WTC11 (cell line): ENCODE measurements around the gene EGFR. TPM values are rescaled to one million over a fixed set of nuclear protein-coding genes. Genes with fewer than 3 reads are reported as not detected.

Source experiments
- ATAC-seq: fragments of 200-7000 bp; cut with Tn5 transposase; 2 replicates; pipeline ENCODE4 v1.10.0; 2021; ENCODE audit warnings: mild to moderate bottlenecking, moderate library complexity
- CTCF ChIA-PET: fragments of 300-600 bp; sonication (Branson Sonifier 250); formaldehyde crosslinking; loops from one replicate; lab custom pipeline; 2021; ENCODE audit warnings: antibody characterized with exemption; lab: Charles Lee
- POLR2A ChIA-PET: fragments of 350-600 bp; sonication (Branson Sonifier 250); formaldehyde crosslinking; loops from one replicate; lab custom pipeline; 2021; ENCODE audit warnings: antibody characterized with exemption; lab: Charles Lee
- DNase-seq: peaks from one replicate; pipeline ENCODE4 v3.0.0; 2021; ENCODE audit warnings: low spot score
- H3K27ac Mint-ChIP-seq: 2 replicates; pipeline ENCODE4 v1.8.0; 2021; ENCODE audit warnings: mixed read lengths
- H3K27me3 Mint-ChIP-seq: 2 replicates; pipeline ENCODE4 v1.8.0; 2021; ENCODE audit warnings: low read depth, mild to moderate bottlenecking, moderate library complexity, mixed read lengths
- H3K36me3 Mint-ChIP-seq: 2 replicates; pipeline ENCODE4 v1.8.0; 2021; ENCODE audit warnings: mixed read lengths
- H3K4me1 Mint-ChIP-seq: 2 replicates; pipeline ENCODE4 v1.8.0; 2022; ENCODE audit warnings: mixed read lengths
- H3K4me3 Mint-ChIP-seq: 2 replicates; pipeline ENCODE4 v1.8.0; 2021; ENCODE audit warnings: mild to moderate bottlenecking, moderate library complexity, mixed read lengths
- H3K9me3 Mint-ChIP-seq: 2 replicates; pipeline ENCODE4 v1.8.0; 2021; ENCODE audit warnings: mixed read lengths
- CREB1 ChIP-seq: sonication (generic); formaldehyde crosslinking; IDR thresholded peaks from 2 replicates; pipeline ENCODE4 v1.8.0; 2023; ENCODE audit warnings: mild to moderate bottlenecking, missing genetic modification reagents
- CREM ChIP-seq: sonication (generic); formaldehyde crosslinking; IDR thresholded peaks from 2 replicates; pipeline ENCODE4 v1.8.1; 2022; ENCODE audit warnings: mild to moderate bottlenecking, missing genetic modification reagents, moderate library complexity
- FOXJ3 ChIP-seq: sonication (generic); formaldehyde crosslinking; IDR thresholded peaks from 2 replicates; pipeline ENCODE4 v1.9.0; 2021; ENCODE audit warnings: missing genetic modification reagents, mild to moderate bottlenecking, borderline replicate concordance
- GABPB1 ChIP-seq: sonication (generic); formaldehyde crosslinking; IDR thresholded peaks from 2 replicates; pipeline ENCODE4 v1.8.1; 2023; ENCODE audit warnings: mild to moderate bottlenecking, missing genetic modification reagents
- MYBL2 ChIP-seq: sonication (generic); formaldehyde crosslinking; IDR thresholded peaks from 2 replicates; pipeline ENCODE4 v1.8.1; 2023; ENCODE audit warnings: mild to moderate bottlenecking, moderate library complexity, missing genetic modification reagents
- NFATC4 ChIP-seq: fragments of 250-450 bp; sonication (Bioruptor Pico); IDR thresholded peaks from 2 replicates; pipeline ENCODE4 v1.9.0; 2021; ENCODE audit warnings: mild to moderate bottlenecking
- SP1 ChIP-seq: sonication (generic); formaldehyde crosslinking; conservative IDR thresholded peaks from 2 replicates; pipeline ENCODE4 v1.8.1; 2022; ENCODE audit warnings: missing genetic modification reagents
- TP53 ChIP-seq: sonication (generic); formaldehyde crosslinking; IDR thresholded peaks from 2 replicates; pipeline ENCODE4 v1.8.1; 2023; ENCODE audit warnings: mild to moderate bottlenecking, missing genetic modification reagents
- ZNF138 ChIP-seq: sonication (generic); formaldehyde crosslinking; conservative IDR thresholded peaks from 2 replicates; pipeline ENCODE4 v1.8.1; 2022; ENCODE audit warnings: mild to moderate bottlenecking, moderate library complexity, missing genetic modification reagents
- ZNF423 ChIP-seq: fragments of 250-450 bp; sonication (Bioruptor Pico); IDR thresholded peaks from 2 replicates; pipeline ENCODE4 v2.1.2; 2022; ENCODE audit warnings: mild to moderate bottlenecking, moderate library complexity
- total RNA-seq: library from RNA; stranded (reverse); gene quantifications from 3 replicates; pipeline ENCODE4 v1.2.3, GENCODE V29; 2021
- TF ChIP-seq, protein P1 (sequence below): sonication (generic); formaldehyde crosslinking; IDR thresholded peaks from 2 replicates; pipeline ENCODE4 v1.8.1; 2023; ENCODE audit warnings: mild to moderate bottlenecking, missing genetic modification reagents, borderline replicate concordance
- TF ChIP-seq, protein P2 (sequence below): sonication (generic); formaldehyde crosslinking; IDR thresholded peaks from 2 replicates; pipeline ENCODE4 v1.8.1; 2023; ENCODE audit warnings: mild to moderate bottlenecking, missing genetic modification reagents, moderate library complexity
- TF ChIP-seq, protein P3 (sequence below): sonication (generic); formaldehyde crosslinking; IDR thresholded peaks from 2 replicates; pipeline ENCODE4 v1.8.0; 2022; ENCODE audit warnings: mild to moderate bottlenecking, missing genetic modification reagents
- TF ChIP-seq, protein P4 (sequence below): sonication (generic); formaldehyde crosslinking; IDR thresholded peaks from 2 replicates; pipeline ENCODE4 v1.8.1; 2022; ENCODE audit warnings: low read depth, missing genetic modification reagents, borderline replicate concordance
- TF ChIP-seq, protein P5 (sequence below): sonication (generic); formaldehyde crosslinking; IDR thresholded peaks from 2 replicates; pipeline ENCODE4 v1.8.1; 2022; ENCODE audit warnings: low read depth, mild to moderate bottlenecking, moderate library complexity, missing genetic modification reagents, borderline replicate concordance
- TF ChIP-seq, protein P6 (sequence below): sonication (generic); formaldehyde crosslinking; IDR thresholded peaks from 2 replicates; pipeline ENCODE4 v1.8.0; 2023; ENCODE audit warnings: missing genetic modification reagents
- TF ChIP-seq, protein P7 (sequence below): sonication (generic); formaldehyde crosslinking; IDR thresholded peaks from 2 replicates; pipeline ENCODE4 v1.8.1; 2023; ENCODE audit warnings: mild to moderate bottlenecking, missing genetic modification reagents, moderate library complexity

The EGFR gene
- total RNA-seq, 1 experiment from 2014 or later, result 5.9 TPM

DNA sequence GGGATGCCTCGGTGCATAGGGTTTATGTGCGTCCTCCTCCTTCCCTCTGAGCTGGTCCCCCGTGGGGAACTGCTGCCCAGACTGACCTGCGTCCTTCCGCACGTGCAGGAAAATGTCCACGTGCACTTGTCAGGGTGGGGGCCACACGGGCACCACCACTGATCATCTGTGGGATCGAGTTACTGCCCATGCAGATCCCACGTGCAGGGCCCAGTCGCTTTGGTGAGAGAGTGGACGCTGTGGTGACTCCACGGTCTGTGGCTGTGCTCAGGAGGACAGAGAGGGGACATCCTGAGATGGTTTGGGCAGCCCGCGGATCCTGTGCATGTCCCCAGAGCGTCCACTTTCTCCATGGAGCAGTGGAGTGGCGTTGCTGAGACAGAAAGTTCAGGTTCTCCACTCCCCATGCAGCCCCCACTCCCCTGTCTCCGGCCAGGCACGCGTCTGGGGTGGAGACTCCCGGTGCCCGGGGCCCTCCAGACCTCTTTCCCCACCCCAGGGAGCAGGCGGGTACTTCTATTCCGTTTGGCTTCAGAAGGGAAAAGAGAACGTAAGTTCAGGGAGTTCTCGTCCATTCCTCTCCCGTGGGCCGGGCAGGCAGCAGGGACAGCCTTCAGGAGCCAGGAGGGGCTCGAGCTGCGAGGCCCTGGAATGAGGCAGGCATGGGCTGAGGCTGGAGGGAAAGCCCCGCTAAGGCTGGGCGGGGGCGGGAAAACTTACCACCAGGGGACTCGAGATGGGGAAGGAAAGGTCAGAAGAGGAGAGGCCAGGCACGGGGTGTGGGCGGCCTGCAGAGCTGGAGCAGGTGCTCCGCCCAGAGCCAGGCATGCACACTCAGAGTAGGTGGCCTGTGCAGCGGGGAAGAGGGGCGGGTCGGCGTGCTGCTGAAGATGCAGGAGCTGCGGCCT, 59.9 kb downstream of the EGFR start:
- no peak for TF ChIP-seq NFATC4
- TF ChIP-seq, protein P1, sequence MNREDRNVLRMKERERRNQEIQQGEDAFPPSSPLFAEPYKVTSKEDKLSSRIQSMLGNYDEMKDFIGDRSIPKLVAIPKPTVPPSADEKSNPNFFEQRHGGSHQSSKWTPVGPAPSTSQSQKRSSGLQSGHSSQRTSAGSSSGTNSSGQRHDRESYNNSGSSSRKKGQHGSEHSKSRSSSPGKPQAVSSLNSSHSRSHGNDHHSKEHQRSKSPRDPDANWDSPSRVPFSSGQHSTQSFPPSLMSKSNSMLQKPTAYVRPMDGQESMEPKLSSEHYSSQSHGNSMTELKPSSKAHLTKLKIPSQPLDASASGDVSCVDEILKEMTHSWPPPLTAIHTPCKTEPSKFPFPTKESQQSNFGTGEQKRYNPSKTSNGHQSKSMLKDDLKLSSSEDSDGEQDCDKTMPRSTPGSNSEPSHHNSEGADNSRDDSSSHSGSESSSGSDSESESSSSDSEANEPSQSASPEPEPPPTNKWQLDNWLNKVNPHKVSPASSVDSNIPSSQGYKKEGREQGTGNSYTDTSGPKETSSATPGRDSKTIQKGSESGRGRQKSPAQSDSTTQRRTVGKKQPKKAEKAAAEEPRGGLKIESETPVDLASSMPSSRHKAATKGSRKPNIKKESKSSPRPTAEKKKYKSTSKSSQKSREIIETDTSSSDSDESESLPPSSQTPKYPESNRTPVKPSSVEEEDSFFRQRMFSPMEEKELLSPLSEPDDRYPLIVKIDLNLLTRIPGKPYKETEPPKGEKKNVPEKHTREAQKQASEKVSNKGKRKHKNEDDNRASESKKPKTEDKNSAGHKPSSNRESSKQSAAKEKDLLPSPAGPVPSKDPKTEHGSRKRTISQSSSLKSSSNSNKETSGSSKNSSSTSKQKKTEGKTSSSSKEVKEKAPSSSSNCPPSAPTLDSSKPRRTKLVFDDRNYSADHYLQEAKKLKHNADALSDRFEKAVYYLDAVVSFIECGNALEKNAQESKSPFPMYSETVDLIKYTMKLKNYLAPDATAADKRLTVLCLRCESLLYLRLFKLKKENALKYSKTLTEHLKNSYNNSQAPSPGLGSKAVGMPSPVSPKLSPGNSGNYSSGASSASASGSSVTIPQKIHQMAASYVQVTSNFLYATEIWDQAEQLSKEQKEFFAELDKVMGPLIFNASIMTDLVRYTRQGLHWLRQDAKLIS (CRISPR knock-in tag), result no peak
- no peaks in the 10 kb centered on the region for H3K36me3 Mint-ChIP-seq
- CTCF ChIA-PET, result no interaction called here
- no peaks in the 10 kb centered on the region for H3K27me3 Mint-ChIP-seq
- ATAC-seq, result peak; percentile 90
- no peak overlapping the region for H3K4me3 Mint-ChIP-seq
- peak; percentile 58 for DNase-seq
- POLR2A ChIA-PET, result no interaction called here
- peaks cover 12% of the 10 kb centered on the region for H3K4me1 Mint-ChIP-seq
- 0 out of 2 replicates have a peak, but pooled peaks cover 3% of the 10 kb centered on the region for H3K9me3 Mint-ChIP-seq
- H3K27ac Mint-ChIP-seq, result peak overlapping the region; percentile 34; the same call in 1 of the 2 replicates

DNA sequence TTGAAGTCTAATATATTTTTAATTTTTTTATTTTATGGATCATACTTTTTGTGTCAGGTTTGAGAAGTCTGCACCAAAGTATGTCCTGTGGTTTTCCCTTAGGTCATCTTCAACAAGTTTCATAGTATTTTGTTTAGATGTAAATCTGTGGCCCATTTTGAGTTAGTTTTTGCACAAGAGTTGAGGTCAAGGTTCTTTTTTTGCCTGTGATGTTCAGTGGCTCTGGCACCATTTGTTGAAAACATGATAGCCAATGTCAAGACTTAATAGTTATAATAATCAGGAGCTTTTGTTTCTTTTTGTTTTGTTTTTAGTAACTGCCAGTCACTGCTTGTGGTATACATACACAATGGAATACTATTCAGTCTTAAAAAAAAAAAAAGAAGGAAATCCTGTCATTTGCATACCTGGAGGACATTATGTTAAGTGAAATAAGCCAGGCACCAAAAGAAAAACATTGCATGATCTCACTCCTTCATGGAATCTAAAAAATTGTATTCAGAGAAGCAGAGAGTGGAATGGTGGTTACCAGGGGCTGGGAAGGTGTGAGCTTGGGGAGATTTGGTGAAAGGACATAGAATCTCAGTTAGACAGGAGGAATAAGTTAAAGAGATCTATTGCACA, 61.3 kb downstream of the EGFR start:
- H3K27ac Mint-ChIP-seq, result no peak overlapping the region
- CTCF ChIA-PET, result interaction anchor here (1.5 kb wide), 1 partner anchor 170 kb away, joined by 4 read pairs; no protein-coding TSS in a partner anchor
- POLR2A ChIA-PET, result no interaction called here

More for the DNA sequence above, 61.3 kb downstream of the EGFR start:
- DNase-seq (no peak), ATAC-seq (no peak)
- no peak overlapping the region for H3K4me3 Mint-ChIP-seq
- no peaks in the 10 kb centered on the region for H3K27me3 Mint-ChIP-seq
- 0 out of 2 replicates have a peak, but pooled peaks cover 4% of the 10 kb centered on the region for H3K9me3 Mint-ChIP-seq
- H3K4me1 Mint-ChIP-seq, result peaks cover 20% of the 10 kb centered on the region
- no peak for TF ChIP-seq CREB1
- TF ChIP-seq, protein P2, sequence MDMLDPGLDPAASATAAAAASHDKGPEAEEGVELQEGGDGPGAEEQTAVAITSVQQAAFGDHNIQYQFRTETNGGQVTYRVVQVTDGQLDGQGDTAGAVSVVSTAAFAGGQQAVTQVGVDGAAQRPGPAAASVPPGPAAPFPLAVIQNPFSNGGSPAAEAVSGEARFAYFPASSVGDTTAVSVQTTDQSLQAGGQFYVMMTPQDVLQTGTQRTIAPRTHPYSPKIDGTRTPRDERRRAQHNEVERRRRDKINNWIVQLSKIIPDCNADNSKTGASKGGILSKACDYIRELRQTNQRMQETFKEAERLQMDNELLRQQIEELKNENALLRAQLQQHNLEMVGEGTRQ (CRISPR knock-in tag), result no peak
- TF ChIP-seq, protein P3, sequence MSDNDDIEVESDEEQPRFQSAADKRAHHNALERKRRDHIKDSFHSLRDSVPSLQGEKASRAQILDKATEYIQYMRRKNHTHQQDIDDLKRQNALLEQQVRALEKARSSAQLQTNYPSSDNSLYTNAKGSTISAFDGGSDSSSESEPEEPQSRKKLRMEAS (CRISPR knock-in tag), result no peak
- TF ChIP-seq TP53, result no peak
- TF ChIP-seq CREM, result no peak
- TF ChIP-seq GABPB1 (CRISPR knock-in tag), result no peak
- TF ChIP-seq, protein P4, sequence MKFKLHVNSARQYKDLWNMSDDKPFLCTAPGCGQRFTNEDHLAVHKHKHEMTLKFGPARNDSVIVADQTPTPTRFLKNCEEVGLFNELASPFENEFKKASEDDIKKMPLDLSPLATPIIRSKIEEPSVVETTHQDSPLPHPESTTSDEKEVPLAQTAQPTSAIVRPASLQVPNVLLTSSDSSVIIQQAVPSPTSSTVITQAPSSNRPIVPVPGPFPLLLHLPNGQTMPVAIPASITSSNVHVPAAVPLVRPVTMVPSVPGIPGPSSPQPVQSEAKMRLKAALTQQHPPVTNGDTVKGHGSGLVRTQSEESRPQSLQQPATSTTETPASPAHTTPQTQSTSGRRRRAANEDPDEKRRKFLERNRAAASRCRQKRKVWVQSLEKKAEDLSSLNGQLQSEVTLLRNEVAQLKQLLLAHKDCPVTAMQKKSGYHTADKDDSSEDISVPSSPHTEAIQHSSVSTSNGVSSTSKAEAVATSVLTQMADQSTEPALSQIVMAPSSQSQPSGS (CRISPR knock-in tag), result no peak
- TF ChIP-seq ZNF138 (CRISPR knock-in tag), result no peak
- TF ChIP-seq FOXJ3 (CRISPR knock-in tag), result no peak
- TF ChIP-seq, protein P5, sequence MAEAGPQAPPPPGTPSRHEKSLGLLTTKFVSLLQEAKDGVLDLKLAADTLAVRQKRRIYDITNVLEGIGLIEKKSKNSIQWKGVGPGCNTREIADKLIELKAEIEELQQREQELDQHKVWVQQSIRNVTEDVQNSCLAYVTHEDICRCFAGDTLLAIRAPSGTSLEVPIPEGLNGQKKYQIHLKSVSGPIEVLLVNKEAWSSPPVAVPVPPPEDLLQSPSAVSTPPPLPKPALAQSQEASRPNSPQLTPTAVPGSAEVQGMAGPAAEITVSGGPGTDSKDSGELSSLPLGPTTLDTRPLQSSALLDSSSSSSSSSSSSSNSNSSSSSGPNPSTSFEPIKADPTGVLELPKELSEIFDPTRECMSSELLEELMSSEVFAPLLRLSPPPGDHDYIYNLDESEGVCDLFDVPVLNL, result no peak
- TF ChIP-seq MYBL2 (CRISPR knock-in tag), result no peak
- no peak for TF ChIP-seq ZNF423 (CRISPR knock-in tag)
- TF ChIP-seq SP1 (CRISPR knock-in tag), result no peak
- TF ChIP-seq, protein P6, sequence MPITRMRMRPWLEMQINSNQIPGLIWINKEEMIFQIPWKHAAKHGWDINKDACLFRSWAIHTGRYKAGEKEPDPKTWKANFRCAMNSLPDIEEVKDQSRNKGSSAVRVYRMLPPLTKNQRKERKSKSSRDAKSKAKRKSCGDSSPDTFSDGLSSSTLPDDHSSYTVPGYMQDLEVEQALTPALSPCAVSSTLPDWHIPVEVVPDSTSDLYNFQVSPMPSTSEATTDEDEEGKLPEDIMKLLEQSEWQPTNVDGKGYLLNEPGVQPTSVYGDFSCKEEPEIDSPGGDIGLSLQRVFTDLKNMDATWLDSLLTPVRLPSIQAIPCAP, result no peak
- TF ChIP-seq NFATC4, result no peak
- TF ChIP-seq, protein P7, sequence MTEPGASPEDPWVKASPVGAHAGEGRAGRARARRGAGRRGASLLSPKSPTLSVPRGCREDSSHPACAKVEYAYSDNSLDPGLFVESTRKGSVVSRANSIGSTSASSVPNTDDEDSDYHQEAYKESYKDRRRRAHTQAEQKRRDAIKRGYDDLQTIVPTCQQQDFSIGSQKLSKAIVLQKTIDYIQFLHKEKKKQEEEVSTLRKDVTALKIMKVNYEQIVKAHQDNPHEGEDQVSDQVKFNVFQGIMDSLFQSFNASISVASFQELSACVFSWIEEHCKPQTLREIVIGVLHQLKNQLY (CRISPR knock-in tag), result no peak
- H3K36me3 Mint-ChIP-seq, result no peaks in the 10 kb centered on the region
